OCI-LY1 (cell line): ENCODE measurements around the gene HTR2A.

Source experiments
- H2AFZ ChIP-seq: fragments of 200-600 bp; sonication (generic), shearing (Covaris generic); 2 replicates; pipeline ENCODE4 v1.6.0; 2014; ENCODE audit warnings: antibody characterized with exemption, mild to moderate bottlenecking, low read length
- H3F3A ChIP-seq: fragments of 200-600 bp; sonication (generic), shearing (Covaris generic); 2 replicates; pipeline ENCODE4 v1.6.0; 2014; ENCODE audit warnings: mild to moderate bottlenecking, antibody characterized with exemption, low read length, moderate library complexity; ENCODE audit not compliant: insufficient read depth
- H3K27ac ChIP-seq: fragments of 200-600 bp; sonication (generic); 2 replicates; pipeline ENCODE4 v1.5.1; 2014; ENCODE audit warnings: low read length, mixed run types, mild to moderate bottlenecking, low read depth; ENCODE audit not compliant: poor library complexity, severe bottlenecking
- H3K27me3 ChIP-seq: fragments of 200-600 bp; sonication (generic); 2 replicates; pipeline ENCODE4 v1.6.0; 2014; ENCODE audit warnings: antibody characterized with exemption, mild to moderate bottlenecking, low read length, moderate library complexity; ENCODE audit not compliant: insufficient read depth
- H3K36me3 ChIP-seq: fragments of 200-600 bp; sonication (generic); 2 replicates; pipeline ENCODE4 v1.6.1; 2014; ENCODE audit warnings: mild to moderate bottlenecking, antibody characterized with exemption, low read length, moderate library complexity, mixed read lengths; ENCODE audit not compliant: insufficient read depth
- H3K4me1 ChIP-seq: fragments of 200-600 bp; sonication (generic); 2 replicates; pipeline ENCODE4 v1.5.1; 2014; ENCODE audit warnings: mild to moderate bottlenecking, low read length, moderate library complexity; ENCODE audit not compliant: insufficient read depth, severe bottlenecking
- H3K4me2 ChIP-seq: fragments of 200-600 bp; sonication (generic), shearing (Covaris generic); 2 replicates; pipeline ENCODE4 v1.6.1; 2014; ENCODE audit warnings: low read length
- H3K4me3 ChIP-seq: fragments of 200-600 bp; sonication (generic); 2 replicates; pipeline ENCODE4 v1.5.1; 2014; ENCODE audit warnings: low read length, low read depth, mild to moderate bottlenecking, mixed read lengths; ENCODE audit not compliant: poor library complexity, severe bottlenecking
- H3K79me2 ChIP-seq: fragments of 200-600 bp; shearing (Covaris generic); 2 replicates; pipeline ENCODE4 v1.6.1; 2016; ENCODE audit warnings: mixed run types, low read length, mixed read lengths; ENCODE audit not compliant: insufficient read depth
- H3K9ac ChIP-seq: fragments of 200-600 bp; sonication (generic), shearing (Covaris generic); 2 replicates; pipeline ENCODE4 v1.6.1; 2014; ENCODE audit warnings: mild to moderate bottlenecking, low read length, mixed read lengths
- H3K9me2 ChIP-seq: fragments of 200-600 bp; sonication (generic), shearing (Covaris generic); 2 replicates; pipeline ENCODE4 v1.6.1; 2014; ENCODE audit warnings: low read depth, mild to moderate bottlenecking, low read length, mixed read lengths
- H3K9me3 ChIP-seq: fragments of 200-600 bp; shearing (Covaris generic); 2 replicates; pipeline ENCODE4 v1.6.1; 2014; ENCODE audit warnings: low read length, mixed read lengths
- H4K20me1 ChIP-seq: fragments of 200-600 bp; sonication (generic), shearing (Covaris generic); 2 replicates; pipeline ENCODE4 v1.6.0; 2016; ENCODE audit warnings: mild to moderate bottlenecking, low read length; ENCODE audit not compliant: insufficient read depth
- CTCF ChIP-seq: fragments of 200-600 bp; sonication (generic), shearing (Covaris generic); IDR thresholded peaks from 2 replicates; pipeline ENCODE4 v1.5.1; 2017; ENCODE audit warnings: mild to moderate bottlenecking, antibody characterized with exemption, low read length, moderate library complexity, mixed read lengths
- EZH2 ChIP-seq: fragments of 200-600 bp; sonication (generic), shearing (Covaris generic); IDR thresholded peaks from 2 replicates; pipeline ENCODE4 v1.8.0; 2017; ENCODE audit warnings: borderline replicate concordance, mixed run types, mild to moderate bottlenecking, antibody characterized with exemption, low read length, moderate library complexity, mixed read lengths

HTR2A gene

GRCh38 chr13:46926916-46927590 is 30.2 kb upstream of the HTR2A start:
- no peaks in the 10 kb centered on the region for H4K20me1 ChIP-seq
- H3K4me2 ChIP-seq: no peak overlapping the region
- no peak overlapping the region for H3K9ac ChIP-seq
- no peak for TF ChIP-seq CTCF
- no peak for TF ChIP-seq EZH2
- no peak overlapping the region for H3K27ac ChIP-seq
- no peaks in the 10 kb centered on the region for H3K9me3 ChIP-seq
- no peak overlapping the region for H3K4me3 ChIP-seq
- no peaks in the 10 kb centered on the region for H3K36me3 ChIP-seq
- H3K4me1 ChIP-seq: no peaks in the 10 kb centered on the region
- no peak overlapping the region for H2AFZ ChIP-seq
- H3K9me2 ChIP-seq: no peaks in the 10 kb centered on the region
- no peaks in the 10 kb centered on the region for H3K79me2 ChIP-seq
- no peaks in the 10 kb centered on the region for H3F3A ChIP-seq
- no peaks in the 10 kb centered on the region for H3K27me3 ChIP-seq

DNA sequence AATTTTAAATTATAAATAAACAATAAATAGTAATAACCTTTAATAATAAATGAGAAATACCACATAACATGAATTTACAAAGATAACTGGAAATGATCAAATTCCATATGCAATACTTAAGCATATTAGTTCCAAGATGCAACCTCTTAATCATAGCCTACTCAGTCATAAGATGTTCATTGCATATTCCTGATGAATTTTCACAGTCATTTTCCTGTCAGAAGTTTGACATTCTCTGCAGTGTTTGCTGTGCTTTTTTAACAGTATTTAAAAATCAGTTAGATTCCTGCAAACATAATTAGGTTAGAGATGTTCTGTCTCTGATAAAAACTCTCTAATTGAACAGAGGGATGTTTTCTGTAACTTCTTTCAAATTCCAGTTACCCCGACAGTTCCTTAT is 28.6 kb upstream of the HTR2A start:
- no peak overlapping the region for H3K27ac ChIP-seq
- no peak overlapping the region for H3K4me3 ChIP-seq
- no peaks in the 10 kb centered on the region for H3K27me3 ChIP-seq
- H2AFZ ChIP-seq: no peak overlapping the region
- H3K9ac ChIP-seq: no peak overlapping the region
- H3F3A ChIP-seq: no peaks in the 10 kb centered on the region
- no peaks in the 10 kb centered on the region for H3K36me3 ChIP-seq
- no peaks in the 10 kb centered on the region for H3K9me2 ChIP-seq
- H3K4me2 ChIP-seq: no peak overlapping the region
- no peaks in the 10 kb centered on the region for H3K4me1 ChIP-seq
- no peaks in the 10 kb centered on the region for H4K20me1 ChIP-seq
- H3K79me2 ChIP-seq: no peaks in the 10 kb centered on the region
- TF ChIP-seq CTCF: no peak
- TF ChIP-seq EZH2: no peak
- H3K9me3 ChIP-seq: no peaks in the 10 kb centered on the region

GRCh38 chr13:46914341-46914740 is 17.5 kb upstream of the HTR2A start:
- no peak overlapping the region for H3K4me2 ChIP-seq
- no peak overlapping the region for H2AFZ ChIP-seq
- H3K36me3 ChIP-seq: no peaks in the 10 kb centered on the region
- H4K20me1 ChIP-seq: no peaks in the 10 kb centered on the region
- no peak for TF ChIP-seq EZH2
- no peak for TF ChIP-seq CTCF
- no peaks in the 10 kb centered on the region for H3F3A ChIP-seq
- no peaks in the 10 kb centered on the region for H3K27me3 ChIP-seq
- H3K27ac ChIP-seq: no peak overlapping the region
- no peaks in the 10 kb centered on the region for H3K79me2 ChIP-seq
- H3K9me3 ChIP-seq: no peaks in the 10 kb centered on the region
- no peaks in the 10 kb centered on the region for H3K9me2 ChIP-seq
- H3K4me3 ChIP-seq: no peak overlapping the region
- H3K9ac ChIP-seq: no peak overlapping the region
- no peaks in the 10 kb centered on the region for H3K4me1 ChIP-seq
